Measurements from ENCODE around the gene CRIP2. TPM values are rescaled to one million over a fixed set of nuclear protein-coding genes. Genes with fewer than 3 reads are reported as not detected.

Gene CRIP2
- total and polyA plus RNA-seq, 9 donors: 0.35 to 242 (median 47.8) TPM

GRCh38 chr14:105505101-105505500 lies 30.5 kb downstream of the CRIP2 start:
- no peak for DNase-seq
- H3K27me3 ChIP-seq: no peaks in the 10 kb centered on the region
- intact Hi-C loops (cut with DNase I): no loop called here
- WGBS, 3 donors: 87 to 90% (median 88%) methylated on average over 16 of the region's 16 CpGs
- TF ChIP-seq EP300 (IDR thresholded peaks at IDR 0.05): no peak
- no peak for TF ChIP-seq CTCF (IDR thresholded peaks at IDR 0.05)
- TF ChIP-seq POLR2A (IDR thresholded peaks at IDR 0.05): no peak
- no peaks in the 10 kb centered on the region for H3K9me3 ChIP-seq
- no peaks in the 10 kb centered on the region for H3K36me3 ChIP-seq
- no peak overlapping the region for H3K27ac ChIP-seq
- H3K4me1 ChIP-seq (ENCODE audit: insufficient read depth): no peaks in the 10 kb centered on the region
- no peak overlapping the region for H3K4me3 ChIP-seq

GRCh38 chr14:105507247-105507646 lies 32.6 kb downstream of the CRIP2 start:
- no peak overlapping the region for H3K4me3 ChIP-seq
- TF ChIP-seq POLR2A (IDR thresholded peaks at IDR 0.05) (no peak), CTCF (IDR thresholded peaks at IDR 0.05) (no peak)
- 74 to 80% (median 76%) methylated on average over 17 of the region's 17 CpGs for WGBS, 3 donors
- H3K4me1 ChIP-seq (ENCODE audit: insufficient read depth): no peaks in the 10 kb centered on the region
- intact Hi-C loops (cut with DNase I): no loop called here
- H3K36me3 ChIP-seq: no peaks in the 10 kb centered on the region
- H3K27me3 ChIP-seq: no peaks in the 10 kb centered on the region
- no peak for DNase-seq
- no peaks in the 10 kb centered on the region for H3K9me3 ChIP-seq
- H3K27ac ChIP-seq: no peak overlapping the region

GRCh38 chr14:105508069-105508468 lies 33.4 kb downstream of the CRIP2 start:
- Histone ChIP-seq H3K27ac (no peak overlapping the region), H3K4me3 (no peak overlapping the region), H3K36me3 (no peaks in the 10 kb centered on the region), H3K9me3 (no peaks in the 10 kb centered on the region), H3K27me3 (no peaks in the 10 kb centered on the region), H3K4me1 (ENCODE audit: insufficient read depth) (no peaks in the 10 kb centered on the region)
- DNase-seq: no peak
- TF ChIP-seq POLR2A (IDR thresholded peaks at IDR 0.05): no peak
- TF ChIP-seq CTCF (IDR thresholded peaks at IDR 0.05): no peak
- no peak for TF ChIP-seq EP300 (IDR thresholded peaks at IDR 0.05)
- intact Hi-C loops (cut with DNase I): no loop called here
- WGBS, 3 donors: 78 to 86% (median 80%) methylated on average over 16 of the region's 16 CpGs

GRCh38 chr14:105508601-105509000 lies 34.0 kb downstream of the CRIP2 start:
- no peak overlapping the region for H3K4me3 ChIP-seq
- intact Hi-C loops (cut with DNase I): no loop called here
- no peak for DNase-seq
- no peak for TF ChIP-seq EP300 (IDR thresholded peaks at IDR 0.05)
- no peak for TF ChIP-seq CTCF (IDR thresholded peaks at IDR 0.05)
- no peak for TF ChIP-seq POLR2A (IDR thresholded peaks at IDR 0.05)
- no peak overlapping the region for H3K27ac ChIP-seq
- no peaks in the 10 kb centered on the region for H3K4me1 ChIP-seq (ENCODE audit: insufficient read depth)
- no peaks in the 10 kb centered on the region for H3K27me3 ChIP-seq
- WGBS, 3 donors: 84 to 88% (median 87%) methylated on average over 12 of the region's 12 CpGs
- H3K9me3 ChIP-seq: no peaks in the 10 kb centered on the region
- H3K36me3 ChIP-seq: no peaks in the 10 kb centered on the region

- intact Hi-C loops (cut with DNase I): no loop called here
- no peaks in the 10 kb centered on the region for H3K4me1 ChIP-seq (ENCODE audit: insufficient read depth)
- 41 to 49% (median 45%) methylated on average over 5 of the region's 5 CpGs for WGBS, 3 donors
- no peak for TF ChIP-seq CTCF (IDR thresholded peaks at IDR 0.05)
- TF ChIP-seq EP300 (IDR thresholded peaks at IDR 0.05): no peak
- no peak for TF ChIP-seq POLR2A (IDR thresholded peaks at IDR 0.05)
- no peak overlapping the region for H3K4me3 ChIP-seq
- DNase-seq: no peak
- no peaks in the 10 kb centered on the region for H3K27me3 ChIP-seq
- H3K36me3 ChIP-seq: no peaks in the 10 kb centered on the region
- no peak overlapping the region for H3K27ac ChIP-seq
- no peaks in the 10 kb centered on the region for H3K9me3 ChIP-seq
Observed at GRCh38 chr14:105517096-105517495, 42.5 kb downstream of the CRIP2 start.

All from ovary (tissue), 9 donors.